Smooth muscle cell of the brain vasculature (primary cell): ENCODE measurements around the gene TMEM109.

ENCODE experiments used
- DNase-seq: peaks from one replicate; pipeline ENCODE4 v3.0.0-alpha.2; 2012; ENCODE audit warnings: low read depth, low spot score

The TMEM109 gene

GRCh38 chr11:60939855-60940254 is 25.9 kb downstream of the TMEM109 start:
- no peak for DNase-seq

- DNase-seq = no peak
Measured at GRCh38 chr11:60941371-60942119, 27.6 kb downstream of the TMEM109 start.

GRCh38 chr11:60942219-60942618 is 28.3 kb downstream of the TMEM109 start:
- no peak for DNase-seq

GRCh38 chr11:60942970-60943565 is 29.1 kb downstream of the TMEM109 start:
- no peak for DNase-seq

GRCh38 chr11:60944490-60945294 is 30.7 kb downstream of the TMEM109 start:
- DNase-seq = no peak

- DNase-seq = no peak
Measured at GRCh38 chr11:60945295-60945667, 31.3 kb downstream of the TMEM109 start.

GRCh38 chr11:60946601-60947264 is 32.8 kb downstream of the TMEM109 start:
- no peak for DNase-seq

GRCh38 chr11:60947700-60948099 is 33.7 kb downstream of the TMEM109 start:
- no peak for DNase-seq

- DNase-seq = no peak
Measured at GRCh38 chr11:60948250-60948649, 34.3 kb downstream of the TMEM109 start.

- DNase-seq = no peak
Measured at GRCh38 chr11:60950024-60950423, 36.1 kb downstream of the TMEM109 start.

- no peak for DNase-seq
Measured at GRCh38 chr11:60950933-60951605, 37.1 kb downstream of the TMEM109 start.

- DNase-seq = no peak
Measured at GRCh38 chr11:60951606-60951903, 37.6 kb downstream of the TMEM109 start.

- DNase-seq = no peak
Measured at GRCh38 chr11:60951904-60952741, 38.2 kb downstream of the TMEM109 start, which contains the start of gene SLC15A3. SLC15A3 (minus strand) TSS chr11:60952176; CDS start chr11:60951551, 625 bp downstream.

- DNase-seq = no peak
Measured at GRCh38 chr11:60952742-60953170, 38.8 kb downstream of the TMEM109 start.

- no peak for DNase-seq
Measured at GRCh38 chr11:60953781-60954180, 39.8 kb downstream of the TMEM109 start.

- no peak for DNase-seq
Measured at GRCh38 chr11:60954421-60954820, 40.5 kb downstream of the TMEM109 start.

GRCh38 chr11:60955571-60955970 is 41.6 kb downstream of the TMEM109 start:
- DNase-seq = no peak

- DNase-seq = no peak
Measured at GRCh38 chr11:60957188-60957587, 43.2 kb downstream of the TMEM109 start.

- no peak for DNase-seq
Measured at GRCh38 chr11:60959431-60959830, 45.5 kb downstream of the TMEM109 start.

GRCh38 chr11:60960405-60960804 is 46.4 kb downstream of the TMEM109 start:
- no peak for DNase-seq

- DNase-seq = no peak
Measured at GRCh38 chr11:60964801-60965200, 50.8 kb downstream of the TMEM109 start.
